Neural progenitor cell (in vitro differentiated cells): Measurements from ENCODE around the gene KIF9. TPM values are rescaled to one million over a fixed set of nuclear protein-coding genes. Genes with fewer than 3 reads are reported as not detected.
"Not testable (repeated sequence)": the region's sequence is repeated elsewhere in the genome, so short reads cannot be mapped to it uniquely, and the experiment has no call there.

Experiments used
- DNase-seq: peaks from one replicate; pipeline ENCODE4 v3.0.0-alpha.2; 2016; ENCODE audit warnings: low spot score
- H2AFZ ChIP-seq: fragments of 200-600 bp; sonication (generic); replicated peaks from 2 replicates; pipeline ENCODE4 v1.6.1; 2016; ENCODE audit warnings: antibody characterized with exemption
- H3F3A ChIP-seq: fragments of 200-600 bp; sonication (generic); 2 replicates; pipeline ENCODE4 v1.6.1; 2016; ENCODE audit warnings: antibody characterized with exemption, low read depth
- H3K27ac ChIP-seq: fragments of 200-600 bp; sonication (generic); 2 replicates; pipeline ENCODE4 v1.5.1; 2016; ENCODE audit warnings: mild to moderate bottlenecking
- H3K27me3 ChIP-seq: fragments of 200-600 bp; sonication (generic); 2 replicates; pipeline ENCODE4 v1.6.1; 2016; ENCODE audit warnings: mild to moderate bottlenecking, moderate library complexity
- H3K36me3 ChIP-seq: fragments of 200-600 bp; sonication (generic); 2 replicates; pipeline ENCODE4 v1.5.1; 2016
- H3K4me1 ChIP-seq: fragments of 200-600 bp; sonication (generic); 2 replicates; pipeline ENCODE4 v1.6.1; 2016; ENCODE audit warnings: mixed run types
- H3K4me2 ChIP-seq: fragments of 200-600 bp; sonication (generic); 2 replicates; pipeline ENCODE4 v1.6.1; 2016
- H3K4me3 ChIP-seq: fragments of 200-600 bp; sonication (generic); 2 replicates; pipeline ENCODE4 v1.5.1; 2016
- H3K79me2 ChIP-seq: fragments of 200-600 bp; sonication (generic); 2 replicates; pipeline ENCODE4 v1.6.1; 2016; ENCODE audit warnings: low read depth
- H3K9ac ChIP-seq: fragments of 200-600 bp; sonication (generic); 2 replicates; pipeline ENCODE4 v1.6.1; 2016
- H3K9me3 ChIP-seq: fragments of 200-600 bp; sonication (generic); 2 replicates; pipeline ENCODE4 v1.5.1; 2016; ENCODE audit warnings: low read depth
- H4K20me1 ChIP-seq: fragments of 200-600 bp; sonication (generic); 2 replicates; pipeline ENCODE4 v1.6.1; 2016; ENCODE audit warnings: low read depth
- H3K27ac Mint-ChIP-seq: 3 replicates; pipeline ENCODE4 v1.8.0; 2021; ENCODE audit warnings: mixed read lengths
- H3K27me3 Mint-ChIP-seq: 2 replicates; pipeline ENCODE4 v1.8.0; 2022; ENCODE audit warnings: low read depth, mild to moderate bottlenecking, inconsistent platforms, moderate library complexity, mixed read lengths; ENCODE audit not compliant: insufficient read depth
- H3K36me3 Mint-ChIP-seq: 3 replicates; pipeline ENCODE4 v1.8.0; 2021; ENCODE audit warnings: mixed read lengths
- H3K4me1 Mint-ChIP-seq: 3 replicates; pipeline ENCODE4 v1.8.0; 2021; ENCODE audit warnings: mixed read lengths
- H3K4me3 Mint-ChIP-seq: 3 replicates; pipeline ENCODE4 v1.8.0; 2021; ENCODE audit warnings: mild to moderate bottlenecking, moderate library complexity, mixed read lengths
- H3K9me3 Mint-ChIP-seq: 3 replicates; pipeline ENCODE4 v1.8.0; 2020; ENCODE audit warnings: mixed read lengths
- EZH2 ChIP-seq: fragments of 200-600 bp; sonication (generic); IDR thresholded peaks from 2 replicates; pipeline ENCODE4 v1.6.1; 2017; ENCODE audit warnings: antibody characterized with exemption, mild to moderate bottlenecking, moderate library complexity
- EZH2phosphoT487 ChIP-seq: fragments of 200-600 bp; sonication (generic); IDR thresholded peaks from 2 replicates; pipeline ENCODE4 v1.6.1; 2017; ENCODE audit warnings: antibody characterized with exemption
- total RNA-seq: library from RNA; depleted of rRNA; stranded (reverse); fragments of >200 nt; gene quantifications from 2 replicates; pipeline ENCODE4 v1.2.3, GENCODE V29; 2015; ENCODE audit warnings: low replicate concordance
- TF ChIP-seq, protein P1 (sequence below): fragments of 200-600 bp; sonication (generic); IDR thresholded peaks from 2 replicates; pipeline ENCODE4 v1.5.1; 2017; ENCODE audit warnings: antibody characterized with exemption, mild to moderate bottlenecking

KIF9 gene
- total RNA-seq, 1 donor from 2014 or later, result 6.4 TPM

DNA sequence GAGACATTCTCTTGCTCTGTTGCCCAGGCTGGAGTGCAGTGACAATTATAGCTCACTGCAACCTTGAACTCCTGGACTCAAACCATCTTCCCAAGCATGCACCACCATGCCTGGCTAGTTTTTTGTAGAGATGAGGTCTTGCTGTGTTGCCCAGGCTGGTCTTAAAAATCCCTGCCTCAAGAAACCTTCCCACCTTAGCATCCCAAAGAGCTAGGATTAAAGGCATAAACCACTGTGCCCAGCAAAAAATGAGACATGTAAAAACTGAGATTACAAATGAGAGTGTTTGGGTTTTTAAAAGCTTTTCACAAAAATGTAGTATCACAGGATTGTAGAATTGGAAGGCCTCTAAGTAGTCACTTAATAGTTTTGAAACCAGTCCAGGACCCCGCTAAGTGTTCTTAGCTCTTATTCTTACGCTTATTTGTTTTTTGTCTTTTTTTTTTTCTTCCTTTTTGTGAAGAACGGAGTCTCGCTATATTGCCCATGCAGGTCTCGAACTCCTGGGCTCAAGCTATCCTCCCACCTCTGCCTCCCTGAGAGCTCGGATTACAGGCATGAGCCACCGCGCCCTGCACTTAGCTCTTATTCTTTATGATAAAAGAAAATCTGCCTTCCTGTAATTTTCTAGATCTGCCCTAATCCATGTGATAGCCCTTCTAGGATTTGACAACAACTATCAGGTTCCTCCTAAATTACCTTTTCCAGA lies 31.6 kb upstream of the KIF9 start:
- DNase-seq, result no peak
- Histone ChIP-seq H3K4me1 (no peaks in the 10 kb centered on the region), H3K9ac (no peak overlapping the region), H3K27me3 (no peaks in the 10 kb centered on the region), H3K4me3 (no peak overlapping the region), H3K36me3 (no peaks in the 10 kb centered on the region), H3K4me2 (no peak overlapping the region), H3K27ac (no peak overlapping the region), H3K79me2 (peaks cover 4% of the 10 kb centered on the region), H3F3A (no peaks in the 10 kb centered on the region), H3K9me3 (no peaks in the 10 kb centered on the region), H2AFZ (no peak overlapping the region), H4K20me1 (no peaks in the 10 kb centered on the region)
- no peaks in the 10 kb centered on the region for H3K4me1 Mint-ChIP-seq
- peaks cover 9% of the 10 kb centered on the region for H3K9me3 Mint-ChIP-seq
- H3K27me3 Mint-ChIP-seq, result no peaks in the 10 kb centered on the region
- no peak overlapping the region for H3K27ac Mint-ChIP-seq
- no peak overlapping the region for H3K4me3 Mint-ChIP-seq
- TF ChIP-seq, protein P1, sequence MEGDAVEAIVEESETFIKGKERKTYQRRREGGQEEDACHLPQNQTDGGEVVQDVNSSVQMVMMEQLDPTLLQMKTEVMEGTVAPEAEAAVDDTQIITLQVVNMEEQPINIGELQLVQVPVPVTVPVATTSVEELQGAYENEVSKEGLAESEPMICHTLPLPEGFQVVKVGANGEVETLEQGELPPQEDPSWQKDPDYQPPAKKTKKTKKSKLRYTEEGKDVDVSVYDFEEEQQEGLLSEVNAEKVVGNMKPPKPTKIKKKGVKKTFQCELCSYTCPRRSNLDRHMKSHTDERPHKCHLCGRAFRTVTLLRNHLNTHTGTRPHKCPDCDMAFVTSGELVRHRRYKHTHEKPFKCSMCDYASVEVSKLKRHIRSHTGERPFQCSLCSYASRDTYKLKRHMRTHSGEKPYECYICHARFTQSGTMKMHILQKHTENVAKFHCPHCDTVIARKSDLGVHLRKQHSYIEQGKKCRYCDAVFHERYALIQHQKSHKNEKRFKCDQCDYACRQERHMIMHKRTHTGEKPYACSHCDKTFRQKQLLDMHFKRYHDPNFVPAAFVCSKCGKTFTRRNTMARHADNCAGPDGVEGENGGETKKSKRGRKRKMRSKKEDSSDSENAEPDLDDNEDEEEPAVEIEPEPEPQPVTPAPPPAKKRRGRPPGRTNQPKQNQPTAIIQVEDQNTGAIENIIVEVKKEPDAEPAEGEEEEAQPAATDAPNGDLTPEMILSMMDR, result no peak
- TF ChIP-seq EZH2phosphoT487, result no peak
- no peak for TF ChIP-seq EZH2
- peaks cover 11% of the 10 kb centered on the region for H3K36me3 Mint-ChIP-seq

DNA sequence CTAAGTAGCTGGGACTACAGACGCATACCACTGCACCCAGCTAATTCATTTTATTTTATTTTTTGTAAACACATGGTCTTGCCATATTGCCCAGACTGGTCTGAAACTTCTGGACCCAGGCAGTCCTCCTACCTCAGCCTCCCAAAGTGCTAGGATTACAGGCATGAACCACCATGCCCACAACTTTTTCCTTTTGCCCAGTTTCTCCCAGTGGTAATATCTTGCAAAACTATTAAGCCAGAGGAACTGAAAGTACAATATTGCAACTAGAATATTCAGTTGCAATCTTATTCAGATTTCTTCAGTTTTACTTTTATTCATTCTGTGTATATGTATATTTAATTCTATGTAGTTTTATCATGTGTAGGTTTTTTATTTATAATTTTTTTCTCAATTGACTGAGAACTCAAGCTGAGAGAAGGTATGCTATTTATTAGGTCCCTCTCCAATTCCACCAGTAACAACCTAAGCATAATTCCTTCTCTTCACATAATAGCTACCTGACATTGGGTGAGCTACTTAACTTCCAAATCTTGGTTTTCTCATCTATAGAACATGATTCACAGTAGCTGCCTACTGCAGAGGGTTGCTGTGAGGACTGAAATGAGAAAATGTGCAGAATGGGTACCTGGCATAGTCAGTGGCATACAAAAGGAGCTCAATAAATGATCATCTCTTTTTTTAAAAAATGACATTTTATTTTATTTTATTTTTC lies 30.9 kb upstream of the KIF9 start:
- H3K27ac ChIP-seq, result no peak overlapping the region
- H3K4me3 Mint-ChIP-seq, result no peak overlapping the region

DNA sequence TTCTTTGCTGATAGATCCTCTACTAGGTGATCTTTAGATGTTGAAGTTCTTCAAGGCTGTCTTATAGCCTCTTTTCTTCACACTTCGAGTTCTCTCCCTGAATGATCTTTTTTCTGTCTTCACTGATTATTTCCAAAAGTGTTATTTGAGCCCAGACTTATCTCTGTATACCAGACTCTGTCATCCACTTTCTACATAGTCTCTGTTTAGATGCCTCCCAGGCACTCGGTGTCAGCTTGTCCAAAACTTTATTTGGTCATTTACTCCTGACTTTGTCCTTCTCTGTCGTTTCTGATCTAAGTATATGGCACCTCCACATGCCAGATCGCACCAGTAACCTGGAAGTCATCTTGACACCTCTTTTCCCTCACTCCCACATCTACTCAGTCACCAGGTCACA lies 27.8 kb upstream of the KIF9 start:
- Histone ChIP-seq H3K4me3 (no peak overlapping the region), H4K20me1 (no peaks in the 10 kb centered on the region), H3F3A (no peaks in the 10 kb centered on the region), H2AFZ (no peak overlapping the region), H3K4me1 (no peaks in the 10 kb centered on the region), H3K79me2 (peaks cover 16% of the 10 kb centered on the region), H3K27me3 (no peaks in the 10 kb centered on the region), H3K9ac (no peak overlapping the region), H3K36me3 (peaks cover 8% of the 10 kb centered on the region), H3K9me3 (no peaks in the 10 kb centered on the region), H3K4me2 (no peak overlapping the region), H3K27ac (no peak overlapping the region)
- H3K27ac Mint-ChIP-seq, result no peak overlapping the region
- peaks cover 22% of the 10 kb centered on the region for H3K36me3 Mint-ChIP-seq
- no peaks in the 10 kb centered on the region for H3K4me1 Mint-ChIP-seq
- TF ChIP-seq, protein P1, result no peak
- no peak for TF ChIP-seq EZH2phosphoT487
- no peak for TF ChIP-seq EZH2
- peaks cover 13% of the 10 kb centered on the region for H3K9me3 Mint-ChIP-seq
- H3K4me3 Mint-ChIP-seq, result no peak overlapping the region
- no peak for DNase-seq
- H3K27me3 Mint-ChIP-seq, result no peaks in the 10 kb centered on the region

More for the DNA sequence above, 30.9 kb upstream of the KIF9 start:
- no peaks in the 10 kb centered on the region for H4K20me1 ChIP-seq
- no peaks in the 10 kb centered on the region for H3K36me3 ChIP-seq
- no peak overlapping the region for H3K4me3 ChIP-seq
- H2AFZ ChIP-seq, result no peak overlapping the region
- H3K4me1 ChIP-seq, result no peaks in the 10 kb centered on the region
- no peak overlapping the region for H3K4me2 ChIP-seq
- H3K9ac ChIP-seq, result no peak overlapping the region
- no peaks in the 10 kb centered on the region for H3K9me3 ChIP-seq
- DNase-seq, result no peak
- Mint-ChIP-seq H3K9me3 (peaks cover 13% of the 10 kb centered on the region), H3K27ac (no peak overlapping the region), H3K36me3 (peaks cover 14% of the 10 kb centered on the region), H3K4me1 (no peaks in the 10 kb centered on the region), H3K27me3 (no peaks in the 10 kb centered on the region)
- H3K27me3 ChIP-seq, result no peaks in the 10 kb centered on the region
- TF ChIP-seq, protein P1, result no peak
- no peak for TF ChIP-seq EZH2
- no peak for TF ChIP-seq EZH2phosphoT487
- no peaks in the 10 kb centered on the region for H3F3A ChIP-seq
- peaks cover 4% of the 10 kb centered on the region for H3K79me2 ChIP-seq

DNA sequence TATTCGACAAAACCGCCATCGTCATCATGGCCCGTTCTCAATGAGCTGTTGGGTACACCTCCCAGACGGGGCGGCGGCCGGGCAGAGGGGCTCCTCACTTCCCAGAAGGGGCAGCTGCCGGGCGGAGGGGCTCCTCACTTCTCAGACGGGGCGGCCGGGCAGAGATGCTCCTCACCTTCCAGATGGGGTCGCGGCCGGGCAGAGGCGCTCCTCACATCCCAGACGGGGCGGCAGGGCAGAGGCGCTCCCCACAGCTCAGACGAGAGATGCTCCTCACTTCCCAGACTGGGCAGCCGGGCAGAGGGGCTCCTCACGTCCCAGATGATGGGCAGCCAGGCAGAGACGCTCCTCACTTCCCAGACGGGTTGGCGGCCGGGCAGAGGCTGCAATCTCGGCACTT lies 26.6 kb upstream of the KIF9 start:
- H3K27me3 Mint-ChIP-seq, H3K4me3 Mint-ChIP-seq, H3K27me3 ChIP-seq, H3K4me1 ChIP-seq, H3K27ac Mint-ChIP-seq, H3K36me3 ChIP-seq, H2AFZ ChIP-seq, H3K27ac ChIP-seq, H3K4me2 ChIP-seq, H4K20me1 ChIP-seq, H3F3A ChIP-seq, H3K9me3 ChIP-seq, H3K4me1 Mint-ChIP-seq, DNase-seq, H3K4me3 ChIP-seq, H3K9ac ChIP-seq: not testable (repeated sequence)
- Mint-ChIP-seq H3K9me3 (peaks cover 13% of the 10 kb centered on the region), H3K36me3 (peaks cover 23% of the 10 kb centered on the region)
- peaks cover 24% of the 10 kb centered on the region for H3K79me2 ChIP-seq
